Measurements from ENCODE around the gene ARID5B.

ARID5B gene

DNA sequence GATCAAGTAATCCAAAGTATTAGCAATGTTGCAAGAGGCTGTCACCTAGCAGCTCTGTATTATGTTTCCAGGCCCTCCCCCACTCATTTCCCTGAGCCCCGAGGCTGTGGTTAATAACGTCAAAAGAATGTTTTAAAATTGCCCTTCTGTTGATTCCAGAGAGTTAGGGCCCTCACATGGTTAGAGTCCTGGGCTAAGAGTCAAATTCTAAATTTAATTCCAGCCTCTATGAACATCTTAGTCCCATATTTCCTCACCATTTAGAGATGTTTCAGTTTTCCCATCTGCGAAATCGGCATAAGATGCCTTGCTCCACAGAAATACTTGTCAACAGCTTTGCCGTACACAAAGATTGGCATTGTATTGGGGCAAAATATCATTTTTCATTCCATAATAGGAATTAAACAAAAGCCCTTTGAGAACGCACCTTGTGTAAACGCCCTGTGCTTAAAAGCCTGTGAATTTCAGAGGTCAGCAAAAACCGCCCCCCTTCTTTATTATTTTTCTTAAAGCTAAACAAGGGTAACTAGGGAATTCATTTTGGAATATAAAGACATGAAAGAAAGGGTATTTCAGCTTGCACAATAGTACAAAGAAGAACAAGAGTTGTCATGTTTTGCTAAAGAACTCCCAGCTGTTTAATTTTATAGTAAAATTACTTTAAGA, 135.8 kb downstream of the ARID5B start:
- peak; percentile 91 for DNase-seq

DNA sequence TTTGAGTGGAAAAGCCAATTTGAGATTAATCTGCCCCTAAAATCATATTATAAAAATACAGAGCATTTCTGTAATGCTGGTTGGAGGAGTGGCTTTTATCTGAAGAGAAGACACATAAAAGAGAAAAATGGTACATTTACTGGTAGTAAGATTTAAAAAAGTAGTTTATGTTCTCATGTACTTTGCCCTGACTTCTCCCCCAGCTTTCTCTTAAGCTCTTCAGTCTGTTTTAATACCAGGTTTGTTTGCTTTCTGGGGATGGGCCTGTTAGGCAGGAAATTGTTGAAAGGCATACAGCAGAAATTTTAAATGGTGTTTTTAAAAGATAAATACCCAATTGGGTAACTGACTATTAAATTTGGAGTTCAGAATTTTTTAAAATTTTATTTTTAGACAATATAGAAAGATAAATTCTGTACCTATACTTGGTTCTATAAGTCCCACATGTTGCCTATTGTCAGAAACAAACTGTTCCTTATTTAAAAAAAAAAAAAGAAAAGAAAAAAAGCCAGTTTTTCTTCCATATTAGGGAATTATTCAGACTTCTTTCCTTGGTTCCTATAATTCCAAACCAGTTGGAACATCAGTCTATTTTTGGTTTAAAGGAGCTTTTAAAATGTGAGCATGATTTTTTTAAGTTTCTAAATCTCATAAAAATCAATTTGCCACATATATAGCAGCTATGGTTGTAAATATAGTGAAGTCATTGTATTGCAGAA, 136.6 kb downstream of the ARID5B start:
- DNase-seq: no peak

DNA sequence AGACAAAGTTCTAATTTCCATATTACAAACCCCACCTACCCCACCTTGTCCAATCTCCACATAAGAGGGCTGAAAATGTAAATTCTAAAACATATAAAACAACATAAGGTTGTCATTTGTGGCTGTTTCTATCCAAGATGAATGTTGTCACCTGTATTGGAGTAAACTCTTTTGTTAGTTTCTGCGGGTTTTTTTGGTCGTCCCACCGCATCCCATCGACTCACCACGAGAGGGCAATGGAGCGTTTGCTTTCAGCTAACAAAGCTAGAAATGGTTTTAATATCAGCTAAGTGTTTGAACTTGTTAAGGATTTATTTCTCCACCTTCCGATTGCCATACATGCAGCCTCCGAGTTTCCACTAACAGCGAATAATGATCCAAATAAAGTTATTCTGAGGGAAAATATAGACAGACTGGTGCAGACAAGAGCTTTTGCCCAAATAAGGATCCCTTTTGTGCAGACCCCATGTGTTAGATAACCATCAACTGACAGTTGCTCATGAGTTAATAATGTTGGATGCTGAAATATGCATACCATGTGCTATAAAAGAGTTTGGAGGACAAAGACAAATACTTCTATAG, 137.2 kb downstream of the ARID5B start:
- DNase-seq: peak; percentile 95

DNA sequence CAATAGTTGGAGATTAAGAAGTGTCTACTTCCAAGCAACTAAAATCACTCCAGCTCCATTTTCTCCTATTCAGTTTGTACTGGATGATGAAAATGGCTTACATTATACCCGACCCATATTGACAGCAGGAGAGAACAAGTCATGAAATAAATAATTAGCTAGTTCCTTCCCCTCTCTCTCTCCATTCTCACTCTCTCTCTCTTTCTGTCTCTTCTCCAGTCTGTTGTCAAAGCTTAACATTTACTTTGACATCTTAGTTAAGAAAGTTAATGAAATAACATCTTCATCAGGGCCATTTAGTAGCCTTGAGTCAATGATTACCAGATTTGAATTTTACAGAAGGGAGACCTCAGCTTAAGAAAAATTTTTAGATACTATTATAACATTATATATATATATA, 138.5 kb downstream of the ARID5B start:
- DNase-seq: no peak

DNA sequence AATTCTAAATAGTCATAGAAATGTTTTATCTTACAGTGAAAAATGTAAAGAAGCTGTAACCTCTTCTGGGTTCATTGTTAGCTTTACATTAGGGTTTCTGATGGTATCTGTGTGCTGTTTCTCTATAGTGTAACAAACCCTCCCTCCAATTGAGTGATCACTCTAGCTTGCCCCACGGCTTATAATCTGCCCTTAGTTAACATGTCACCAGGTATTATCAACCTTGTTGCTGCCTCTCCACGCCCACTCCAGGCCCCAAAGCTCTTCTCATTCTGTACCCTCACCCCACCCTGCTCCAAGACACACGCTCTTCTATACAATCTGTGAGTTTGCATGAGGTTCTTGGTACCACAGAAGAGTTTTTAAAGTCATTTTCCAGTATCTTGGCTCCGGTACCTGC, 139.4 kb downstream of the ARID5B start:
- no peak for DNase-seq

DNA sequence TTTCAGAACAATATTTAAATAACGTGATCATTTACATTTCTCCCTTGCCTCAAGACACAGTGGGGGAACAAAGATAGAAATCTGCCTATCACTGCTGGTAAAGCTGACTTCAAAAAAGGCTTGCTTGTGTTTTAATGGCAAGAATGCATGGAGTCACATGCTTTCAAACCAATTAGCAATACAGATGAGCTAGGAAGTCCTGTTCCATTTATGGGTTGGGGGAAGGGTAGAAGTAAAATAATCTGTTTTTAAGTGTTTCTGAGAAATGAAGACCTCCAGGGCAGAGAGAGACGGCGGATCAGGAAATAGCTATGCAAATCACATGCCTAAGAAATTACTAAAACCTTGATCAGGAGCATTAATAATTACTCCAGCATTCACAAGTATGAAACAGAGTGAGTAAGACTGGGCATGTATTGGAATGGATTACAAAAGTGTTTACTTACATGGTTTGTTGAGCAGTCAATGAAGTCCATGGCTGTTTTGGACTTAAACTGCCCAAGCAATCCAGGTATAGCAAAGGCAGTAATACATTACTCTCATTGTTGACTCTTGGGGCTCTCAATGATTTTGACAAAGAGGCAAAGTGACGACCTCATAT, 142.0 kb downstream of the ARID5B start:
- DNase-seq: peak; percentile 97

DNA sequence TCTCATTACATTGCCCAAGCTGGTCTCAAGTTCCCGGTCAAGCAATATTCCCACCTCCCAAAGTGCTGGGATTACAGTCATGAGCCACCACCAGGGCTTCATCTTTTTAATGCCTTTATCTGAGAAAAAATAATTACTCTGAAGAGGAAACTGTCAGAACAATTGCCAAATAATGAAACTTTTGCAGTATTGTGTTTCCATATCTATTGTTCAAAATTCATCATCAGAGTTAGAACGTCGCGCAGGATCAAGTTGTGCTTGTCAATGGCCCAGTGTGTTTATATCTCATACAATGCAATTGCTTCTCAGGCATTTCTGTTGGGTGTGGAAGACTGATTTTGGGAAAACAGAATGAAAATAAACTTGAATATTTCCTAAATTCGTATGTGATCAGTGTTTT, 143.1 kb downstream of the ARID5B start:
- no peak for DNase-seq

DNA sequence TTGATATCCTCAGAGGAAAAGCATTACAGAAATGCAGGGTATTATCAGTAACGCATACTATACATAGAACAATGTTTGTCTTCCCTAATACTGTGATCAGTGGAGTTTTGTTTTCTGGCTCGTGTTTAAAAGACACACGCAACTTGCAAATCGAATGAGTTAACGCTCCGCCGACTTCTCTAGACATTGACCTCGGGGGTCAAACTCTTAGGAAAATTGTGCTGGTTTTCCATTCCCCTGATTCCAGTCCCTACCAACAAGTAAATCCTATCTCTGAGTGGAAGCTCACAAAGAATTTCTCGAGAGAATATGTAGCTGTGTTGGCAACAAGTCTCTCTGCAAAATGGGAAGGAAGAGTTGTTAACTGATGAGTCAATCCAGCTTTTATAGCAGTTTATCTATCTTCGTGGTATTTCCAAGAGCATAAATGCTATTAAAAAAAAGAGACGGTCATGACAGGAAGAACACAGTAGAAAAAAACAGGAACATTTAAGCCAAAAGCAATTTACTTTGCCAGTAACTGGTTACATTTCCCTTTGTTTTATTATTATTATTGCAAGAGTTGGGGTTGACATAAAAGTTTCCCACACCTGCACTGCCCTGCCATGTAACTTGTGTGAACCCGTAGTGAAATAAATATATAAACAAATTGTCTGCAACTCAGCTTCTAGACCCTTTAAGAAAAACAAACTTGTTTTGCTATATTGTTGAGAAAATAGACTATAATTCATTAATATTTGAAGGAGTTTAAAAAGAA, 144.4 kb downstream of the ARID5B start:
- DNase-seq: peak; percentile 95

DNA sequence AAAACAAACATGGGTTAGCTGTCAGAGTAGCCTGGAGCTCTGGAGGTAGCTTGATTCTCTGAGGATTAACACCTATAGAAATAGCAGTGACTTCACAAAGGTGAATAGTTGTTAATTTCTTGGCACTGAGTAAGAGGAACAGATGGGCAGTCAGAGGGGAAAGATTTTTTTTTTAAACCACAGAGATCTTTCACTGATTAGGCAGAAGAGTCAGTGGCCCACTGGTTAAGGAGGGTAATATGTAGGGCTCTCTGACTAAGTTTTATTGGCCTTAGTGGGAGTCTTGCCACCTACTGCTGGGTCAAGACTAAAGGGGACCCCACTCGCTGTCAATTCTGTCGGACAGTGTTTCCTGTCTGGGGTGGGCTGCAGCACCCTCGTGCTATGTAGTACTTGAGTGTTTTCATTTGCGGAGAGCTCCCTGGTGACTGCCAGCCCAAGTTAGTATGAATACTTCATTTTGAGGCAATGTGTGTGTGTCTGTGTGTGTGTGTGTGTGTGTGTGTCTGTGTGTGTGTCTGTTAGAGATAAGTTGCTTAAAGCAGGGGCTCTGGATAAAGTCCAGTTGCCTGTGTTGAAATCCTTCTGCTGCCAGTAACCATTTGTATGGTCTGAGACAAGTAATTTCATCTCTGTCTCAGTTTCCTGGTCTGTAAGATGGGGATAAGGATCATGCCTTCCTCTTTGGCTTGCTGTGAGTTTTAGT, 145.2 kb downstream of the ARID5B start:
- peak; percentile 71 for DNase-seq

DNA sequence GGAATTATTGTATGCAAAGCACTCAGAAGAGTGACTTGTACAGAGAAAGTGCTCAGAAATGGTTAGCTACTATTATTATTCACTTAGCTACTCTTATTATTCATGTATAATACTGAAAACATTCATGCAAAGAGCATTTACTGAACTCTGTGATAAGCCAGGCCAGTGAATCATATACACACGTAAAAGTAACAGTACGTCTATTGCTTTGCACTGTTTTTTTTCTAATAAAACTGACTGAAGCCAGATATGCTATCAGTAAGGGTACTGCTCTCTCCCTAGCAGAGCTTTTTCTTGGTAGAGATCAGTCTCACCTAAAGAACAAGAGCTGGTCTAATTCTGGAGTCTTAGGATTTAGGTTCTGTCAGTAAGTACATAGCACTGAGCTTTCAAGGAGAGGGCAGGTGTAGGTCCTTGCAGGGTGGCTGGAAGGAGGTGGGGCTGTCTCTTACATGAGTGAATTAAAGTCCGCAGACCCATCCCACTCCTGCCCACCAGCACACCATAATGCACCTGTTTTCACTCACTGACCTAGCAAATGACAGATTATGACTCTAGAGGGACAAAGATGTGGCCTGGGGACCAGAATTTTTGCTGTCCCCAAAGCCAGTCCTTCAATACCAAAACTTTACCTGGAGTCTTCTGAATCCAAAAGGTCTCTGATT, 145.9 kb downstream of the ARID5B start:
- DNase-seq: peak; percentile 64

DNA sequence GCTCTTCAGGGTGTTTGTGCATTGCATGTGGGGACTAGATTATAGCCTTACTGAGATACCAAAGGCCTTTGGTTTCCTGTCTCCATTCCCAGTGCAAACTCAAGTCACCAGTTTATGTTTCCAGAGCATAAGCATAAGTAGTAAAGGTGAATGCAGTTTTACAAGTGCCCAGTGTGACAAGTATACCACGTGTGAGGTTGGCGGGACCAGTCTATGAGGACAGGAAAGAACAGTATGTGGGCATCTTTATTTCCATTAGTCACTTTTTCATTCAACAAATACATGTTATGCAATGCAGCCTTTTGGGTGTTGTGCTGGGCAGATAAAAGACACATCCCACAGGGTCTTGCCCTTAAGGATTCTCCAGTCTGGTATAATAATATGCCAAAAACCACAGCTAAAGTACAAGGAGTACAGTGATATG, 146.5 kb downstream of the ARID5B start:
- no peak for DNase-seq

DNA sequence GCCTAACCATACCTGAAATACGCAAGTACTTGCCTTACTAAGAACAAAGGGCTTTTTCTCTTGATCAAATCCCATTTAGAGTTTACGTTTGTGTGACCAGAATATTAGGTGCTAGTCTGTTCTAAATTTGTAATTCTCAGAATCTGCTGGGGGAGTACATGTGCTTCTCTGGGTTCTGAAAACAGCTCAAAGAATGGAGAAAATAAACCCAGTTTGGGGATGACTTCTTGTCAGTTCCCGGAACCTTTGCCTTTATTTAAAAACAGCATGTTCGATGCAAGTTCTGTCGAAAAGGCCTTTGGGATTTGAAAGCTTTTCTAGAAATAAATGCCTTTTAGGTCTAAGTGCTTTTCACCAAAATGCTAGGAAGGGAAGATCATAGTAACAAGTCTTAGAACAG, 147.0 kb downstream of the ARID5B start:
- no peak for DNase-seq

DNA sequence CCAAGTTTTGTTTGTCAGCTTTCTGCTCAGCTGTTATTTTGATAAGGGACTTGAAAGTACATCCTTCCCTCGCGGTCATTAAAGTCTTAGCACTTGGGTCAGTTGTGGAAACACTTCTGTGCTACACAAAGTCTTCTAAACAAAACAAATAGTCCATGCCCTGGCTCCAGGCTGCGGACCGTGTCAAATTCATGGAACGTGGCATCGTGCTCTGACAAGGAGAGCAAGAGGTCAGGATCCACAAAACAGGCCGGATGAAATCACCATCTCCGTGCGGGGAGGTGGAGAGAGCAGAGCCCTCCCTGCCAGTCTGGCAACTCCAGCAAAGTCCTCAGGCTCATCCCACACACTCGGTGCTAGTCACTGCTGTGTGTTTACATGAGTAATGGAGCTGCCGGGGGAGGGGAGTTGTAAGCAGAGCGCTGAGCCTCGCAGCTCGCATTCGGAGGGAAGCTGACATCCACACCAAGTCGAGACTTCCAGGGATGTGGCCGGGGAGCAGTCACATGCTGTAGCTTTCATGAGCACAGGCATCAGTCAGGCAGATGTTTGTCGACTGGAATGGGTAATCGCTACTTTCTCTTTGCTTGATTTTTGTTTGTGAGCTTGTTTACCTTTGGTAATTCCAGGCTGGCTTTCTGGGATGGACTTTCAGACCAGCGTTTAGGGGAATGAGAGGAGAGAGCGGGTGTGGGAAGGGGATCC, 147.6 kb downstream of the ARID5B start:
- DNase-seq: peak; percentile 98

DNA sequence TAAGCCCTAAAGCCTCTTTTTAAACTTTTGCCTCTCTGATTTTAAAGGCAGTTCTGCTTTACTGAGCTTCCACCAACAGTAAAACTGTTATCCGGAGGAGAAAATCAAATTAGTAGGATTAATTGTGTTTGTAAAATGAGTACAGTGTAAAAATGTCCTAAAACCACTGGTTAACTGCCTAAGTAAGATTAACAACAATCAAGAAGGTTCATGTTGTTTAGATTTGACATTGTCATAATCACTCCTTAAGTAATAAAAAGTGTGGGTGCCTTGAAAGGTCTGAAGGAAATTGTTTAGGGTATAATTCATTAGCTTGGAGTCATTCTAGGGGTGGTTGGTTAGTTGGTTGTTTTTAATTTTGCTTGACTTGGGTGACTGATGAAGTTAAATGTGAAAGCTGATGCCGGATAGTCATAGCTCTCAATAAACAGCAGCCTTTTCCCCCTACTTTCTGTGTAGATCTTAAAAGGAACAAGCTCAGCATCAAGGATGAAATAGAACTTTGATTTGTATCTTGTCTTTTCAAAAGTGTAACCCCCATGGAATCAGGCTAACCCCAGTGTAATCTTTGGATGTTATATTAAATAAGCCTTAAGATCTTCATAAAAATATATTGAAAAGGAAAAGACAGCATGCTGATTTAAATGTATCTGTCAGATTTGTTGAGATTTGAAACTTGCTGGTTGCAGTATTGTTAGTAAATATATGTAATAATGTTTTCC, 148.3 kb downstream of the ARID5B start:
- no peak for DNase-seq

DNA sequence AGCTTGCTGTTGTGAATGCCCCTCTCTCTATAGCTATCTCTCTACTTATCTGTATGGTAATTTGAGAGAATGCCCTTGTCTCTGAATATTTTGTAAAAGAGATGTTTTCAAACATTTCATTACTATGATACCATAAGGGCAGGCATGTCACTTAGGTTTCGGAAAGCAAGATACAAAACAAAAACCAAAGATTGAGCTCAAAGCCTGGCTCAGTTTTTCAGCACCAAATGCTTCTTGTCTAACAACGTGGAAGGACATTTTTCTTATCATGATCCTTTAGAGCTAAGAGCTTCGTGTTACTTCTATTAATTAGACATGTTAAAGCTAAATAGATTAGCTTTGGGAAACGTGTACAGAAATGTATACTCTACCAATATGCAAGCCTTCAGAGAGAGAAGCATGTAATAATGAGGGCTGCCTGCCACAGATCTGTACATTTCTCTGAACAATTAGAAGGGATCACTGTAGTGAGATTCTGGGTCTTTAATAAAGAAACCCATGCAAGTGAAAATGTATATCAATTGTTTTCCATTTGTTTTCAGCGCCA, 148.9 kb downstream of the ARID5B start:
- DNase-seq: no peak

DNA sequence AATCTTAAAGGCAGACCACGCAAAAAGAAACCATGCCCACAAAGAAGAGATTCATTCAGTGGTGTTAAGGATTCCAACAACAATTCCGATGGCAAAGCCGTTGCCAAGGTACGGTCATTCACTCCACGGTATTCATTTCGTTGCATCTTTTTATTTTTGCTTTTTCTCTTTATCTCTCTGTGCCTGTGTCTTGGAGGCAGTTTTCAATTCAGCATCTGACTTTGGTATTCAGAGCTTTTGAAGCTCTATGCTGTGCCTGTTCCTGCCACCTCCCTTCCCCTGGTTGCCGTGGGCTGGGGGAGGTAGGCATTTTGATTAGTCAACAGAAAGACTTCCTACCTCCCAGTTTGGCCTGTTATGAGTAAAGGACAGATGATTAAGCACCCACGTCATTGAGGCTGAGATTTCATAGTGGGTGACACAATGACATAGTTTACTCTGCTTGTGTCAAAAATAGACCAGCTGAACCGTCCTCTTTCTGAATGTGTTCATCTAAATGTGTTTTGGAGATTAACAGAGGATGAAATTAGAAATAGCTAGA, 149.5 kb downstream of the ARID5B start:
- peak; percentile 97 for DNase-seq

DNA sequence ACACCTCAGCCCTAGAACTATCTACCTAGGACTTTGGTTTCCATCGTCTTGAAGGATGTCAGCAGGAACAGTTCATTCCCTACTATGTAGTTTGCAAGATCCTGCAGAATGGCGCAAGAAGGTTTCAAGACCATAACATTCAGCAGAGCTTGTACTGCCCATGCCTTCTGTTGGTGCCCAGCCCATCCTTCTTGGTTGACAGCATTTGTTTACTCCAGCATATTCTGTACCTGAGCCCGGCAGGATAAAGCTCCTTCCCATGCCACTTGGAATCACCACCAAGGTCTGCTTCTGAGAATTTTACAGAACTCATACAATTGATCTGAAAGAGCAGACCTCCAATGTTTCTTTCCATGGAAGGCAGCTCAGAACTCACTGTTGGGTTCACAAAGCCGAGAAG, 150.8 kb downstream of the ARID5B start:
- no peak for DNase-seq

DNA sequence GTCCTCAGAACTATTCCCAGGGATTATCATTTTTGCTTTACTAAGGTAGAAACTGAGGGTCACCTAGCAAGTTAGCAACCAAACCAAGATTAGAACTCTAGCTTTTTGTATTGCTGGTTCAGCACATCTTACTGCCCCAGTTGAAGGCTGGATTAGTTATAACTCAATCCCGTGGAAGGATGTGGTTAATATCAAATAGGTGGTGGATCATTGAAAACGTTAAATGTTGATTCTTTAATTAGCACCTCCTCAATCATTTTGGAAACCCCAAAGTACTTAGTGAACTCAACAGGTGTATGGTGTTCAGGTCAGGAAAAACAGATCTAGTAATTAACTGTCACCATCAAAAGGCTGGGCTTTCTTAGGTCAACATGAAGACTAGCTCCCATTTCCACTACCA, 152.4 kb downstream of the ARID5B start:
- DNase-seq: no peak

DNA sequence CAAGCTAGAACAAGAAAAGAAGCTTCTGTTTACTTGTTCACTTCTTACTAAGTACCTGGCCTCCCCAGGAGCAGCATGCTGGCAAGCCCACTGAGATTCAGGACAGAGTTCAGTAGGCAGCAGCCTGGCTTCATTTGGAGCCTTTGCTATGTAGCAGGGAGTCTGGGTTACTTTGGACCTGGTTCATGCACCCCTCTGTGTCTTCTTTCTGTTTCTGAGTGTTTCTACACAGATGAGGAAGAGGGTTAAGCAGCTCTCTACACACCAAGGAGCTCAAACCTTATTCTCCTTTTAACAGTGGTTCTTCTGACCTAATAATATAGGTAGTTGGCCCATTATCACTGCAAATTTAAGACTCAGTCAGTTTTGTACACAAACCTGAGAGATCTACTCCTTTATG, 152.9 kb downstream of the ARID5B start:
- DNase-seq: no peak

DNA sequence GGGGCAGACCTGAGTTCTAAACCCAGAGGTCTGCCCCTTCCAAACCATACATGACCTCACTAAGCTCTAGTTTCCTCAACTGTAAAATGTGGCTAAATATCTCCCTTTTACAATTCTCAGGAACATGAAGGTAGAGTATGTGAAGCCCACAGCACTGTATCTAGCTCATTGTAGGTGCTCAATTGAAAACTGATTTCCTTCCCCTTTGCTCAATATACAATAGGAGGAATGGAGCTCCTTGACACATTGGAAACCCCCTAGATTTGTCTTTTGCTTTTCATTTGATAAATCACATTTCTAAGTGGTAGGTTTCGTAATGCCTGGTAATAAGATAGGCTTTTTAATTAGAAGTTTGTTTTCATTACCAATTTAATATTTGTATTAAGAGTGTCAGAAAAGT, 153.3 kb downstream of the ARID5B start:
- no peak for DNase-seq
